Right lobe of liver (tissue), 6 donors: ENCODE results near the gene SUCLG1. TPM values are rescaled to one million over a fixed set of nuclear protein-coding genes. Genes with fewer than 3 reads are reported as not detected.

ENCODE experiments used
- ATAC-seq, 4 donors: fragments of 200-7000 bp; cut with Tn5 transposase; one replicate each; pipeline ENCODE4 v1.9.1; 2020; ENCODE audit warnings: mild to moderate bottlenecking in 4 of 4, moderate library complexity in 4 of 4
- DNase-seq, 3 donors: peaks; one replicate each; pipeline ENCODE4 v3.0.0-alpha.2; 2020
- H3K27ac ChIP-seq, 3 donors: fragments of 200-600 bp; one replicate each; pipeline ENCODE4 v1.8.0; 2022
- H3K27me3 ChIP-seq, 2 donors: fragments of 200-600 bp; one replicate each; pipeline ENCODE4 v1.8.0; 2022
- H3K36me3 ChIP-seq, 4 donors: fragments of 200-600 bp; sonication (generic) in 1 of 4; one replicate each; pipeline versions ENCODE4 v1.5.1 to v1.8.0; 2017 to 2022; ENCODE audit warnings: control low read depth in 1 of 4
- H3K4me1 ChIP-seq, 4 donors: fragments of 200-600 bp; sonication (generic) in 1 of 4; one replicate each; pipeline versions ENCODE4 v1.5.1 to v1.8.0; 2017 to 2022; ENCODE audit warnings: control low read depth in 1 of 4
- H3K4me3 ChIP-seq, 3 donors: fragments of 200-600 bp; one replicate each; pipeline ENCODE4 v1.8.0; 2022
- H3K9me3 ChIP-seq, 4 donors: fragments of 200-600 bp; sonication (generic) in 1 of 4; one replicate each; pipeline versions ENCODE4 v1.5.1 to v1.8.0; 2017 to 2022; ENCODE audit warnings: control low read depth in 1 of 4
- CTCF ChIP-seq, 4 donors: fragments of 200-600 bp in 3 of 4; fragments of 450-650 bp in 1 of 4; IDR thresholded peaks; one replicate each; pipeline versions ENCODE4 v1.5.1 to v1.8.0; 2016 to 2022; ENCODE audit warnings: antibody characterized with exemption in 4 of 4, mild to moderate bottlenecking in 2 of 4
- POLR2A ChIP-seq: fragments of 450-650 bp; IDR thresholded peaks from one replicate; pipeline ENCODE4 v1.6.1; 2017; ENCODE audit warnings: antibody characterized with exemption, mild to moderate bottlenecking
- WGBS: methylation state at CpG from one replicate; pipeline ENCODE4 v1.1.6; 2018; ENCODE audit warnings: low coverage, low lambda C conversion rate; ENCODE audit not compliant: insufficient coverage; ENCODE audit errors: missing lambda C conversion rate; 5-methylcytosine and 5-hydroxymethylcytosine counted together
- intact Hi-C, 2 donors: fragments of 100-400 bp; cut with DNase I; formaldehyde crosslinking; loops; one replicate each; pipeline versions ENCODE4 v1.11.2 to v1.14.1; 2022
- total RNA-seq, 6 experiments: library from RNA; depleted of rRNA in 2 of 6; stranded (reverse); fragments of >200 nt in 2 of 6; fragmentation: NEBNext Ultra II Directional in 3 of 6; extraction: Animal tissue kit (Norgen Biotek cat#: 25700) in 3 of 6; gene quantifications; one replicate each; pipeline versions ENCODE4 v1.1.0 to v1.2.4, GENCODE V29; 2016 to 2023
- donor health status: DM: no; HTN: yes; CAD: no.
- donor health status: DM: no; HTN: no; CAD: no.
- donor health status: DM: no; HTN: no; CAD: no.
- donor health status: DM: no; HTN: yes; CAD: no.
- donor health status: DM: no; HTN: yes; CAD: no.

Gene SUCLG1
- total RNA-seq, 6 experiments from 2014 or later = 73.4 to 86.7 (median 82.8) TPM

GRCh38 chr2:84460670-84461069 lies 1.6 kb upstream of the SUCLG1 start:
- Histone ChIP-seq H3K27ac (no peak overlapping the region), H3K36me3 (no peaks in the 10 kb centered on the region), H3K27me3 (no peaks in the 10 kb centered on the region), H3K4me3 (no peak overlapping the region), H3K9me3 (no peaks in the 10 kb centered on the region), H3K4me1 (peaks cover 0 to 41% (median 15%) of the 10 kb centered on the region in 4 donors)
- 72% methylated on average over 2 of the region's 2 CpGs for WGBS
- intact Hi-C loops = no loop called here
- ATAC-seq (no peak), DNase-seq (no peak)
- TF ChIP-seq CTCF (IDR thresholded peaks at IDR 0.05) (no peak), POLR2A (no peak)

DNA sequence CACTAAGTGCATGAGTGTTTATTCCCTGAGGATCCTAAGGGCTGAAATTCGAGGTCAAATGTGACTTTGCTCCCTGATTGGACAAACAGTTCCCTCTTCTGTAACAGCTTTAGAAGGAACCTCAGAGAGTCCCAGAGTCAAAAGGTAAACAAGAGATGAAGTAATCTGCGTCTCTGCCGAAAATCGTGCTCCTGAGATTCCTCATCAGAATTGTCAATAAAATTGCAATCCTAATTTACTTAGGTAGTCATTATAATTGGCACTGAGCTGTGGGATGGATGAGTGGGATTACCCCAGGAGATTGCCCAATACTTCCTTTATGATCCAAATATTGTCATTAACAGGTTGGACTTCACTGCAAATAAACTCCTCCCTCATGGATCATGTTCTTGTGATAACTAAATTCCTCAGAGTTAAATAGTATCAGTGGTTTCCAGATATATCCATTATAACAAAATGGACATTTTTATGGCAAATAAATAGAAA lies 907 bp upstream of the SUCLG1 start:
- peak in 3 of 4 donors; percentile 1 to 42 (median 4) for ATAC-seq
- no peak for DNase-seq
- intact Hi-C loops = no loop called here
- Histone ChIP-seq H3K4me1 (peaks cover 0 to 41% (median 15%) of the 10 kb centered on the region in 4 donors), H3K4me3 (peak overlapping the region; percentile 94 to 98 (median 94)), H3K36me3 (no peaks in the 10 kb centered on the region), H3K27me3 (no peaks in the 10 kb centered on the region), H3K9me3 (no peaks in the 10 kb centered on the region), H3K27ac (peak overlapping the region; percentile 90 to 96 (median 94))
- TF ChIP-seq POLR2A = no peak
- no peak for TF ChIP-seq CTCF (IDR thresholded peaks at IDR 0.05)
- WGBS = 0% methylated on average over 4 of the region's 4 CpGs

- intact Hi-C loops = no loop called here
- ATAC-seq = peak; percentile 15 to 45 (median 32)
These were observed 496 bp downstream of the SUCLG1 start for GRCh38 chr2:84458551-84459017.

GRCh38 chr2:84457686-84458085 lies 1.4 kb downstream of the SUCLG1 start:
- 37% methylated on average over 2 of the region's 2 CpGs for WGBS
- ATAC-seq (no peak), DNase-seq (no peak)
- H3K4me1 ChIP-seq = peaks cover 0 to 51% (median 15%) of the 10 kb centered on the region in 4 donors
- H3K9me3 ChIP-seq = no peaks in the 10 kb centered on the region
- no peaks in the 10 kb centered on the region for H3K36me3 ChIP-seq
- peak overlapping the region in 1 of 3 donors; percentile 42 for H3K27ac ChIP-seq
- H3K27me3 ChIP-seq = no peaks in the 10 kb centered on the region
- no peak for TF ChIP-seq POLR2A
- TF ChIP-seq CTCF (IDR thresholded peaks at IDR 0.05) = no peak
- peak overlapping the region in 1 of 3 donors; percentile 94 for H3K4me3 ChIP-seq
- intact Hi-C loops = no loop called here

More at GRCh38 chr2:84458551-84459017, 496 bp downstream of the SUCLG1 start:
- Histone ChIP-seq H3K27ac (peak overlapping the region; percentile 90 to 96 (median 94)), H3K36me3 (no peaks in the 10 kb centered on the region), H3K27me3 (no peaks in the 10 kb centered on the region), H3K4me1 (peaks cover 0 to 51% (median 15%) of the 10 kb centered on the region in 4 donors), H3K4me3 (peak overlapping the region; percentile 94 to 98 (median 94)), H3K9me3 (no peaks in the 10 kb centered on the region)
- TF ChIP-seq CTCF (IDR thresholded peaks at IDR 0.05) = no peak
- no peak for TF ChIP-seq POLR2A
- DNase-seq = peak in 1 of 3 donors; percentile 42
- WGBS = 2% methylated on average over 15 of the region's 16 CpGs
